HG02610 (cell line): ENCODE data around the gene KCND1.

ENCODE experiments used
- ATAC-seq: cut with Tn5 transposase; IDR thresholded peaks from one replicate; pipeline ENCODE4 v1.9.1; 2021; ENCODE audit warnings: mild to moderate bottlenecking, moderate library complexity; ENCODE audit not compliant: unreplicated experiment

KCND1 gene

DNA sequence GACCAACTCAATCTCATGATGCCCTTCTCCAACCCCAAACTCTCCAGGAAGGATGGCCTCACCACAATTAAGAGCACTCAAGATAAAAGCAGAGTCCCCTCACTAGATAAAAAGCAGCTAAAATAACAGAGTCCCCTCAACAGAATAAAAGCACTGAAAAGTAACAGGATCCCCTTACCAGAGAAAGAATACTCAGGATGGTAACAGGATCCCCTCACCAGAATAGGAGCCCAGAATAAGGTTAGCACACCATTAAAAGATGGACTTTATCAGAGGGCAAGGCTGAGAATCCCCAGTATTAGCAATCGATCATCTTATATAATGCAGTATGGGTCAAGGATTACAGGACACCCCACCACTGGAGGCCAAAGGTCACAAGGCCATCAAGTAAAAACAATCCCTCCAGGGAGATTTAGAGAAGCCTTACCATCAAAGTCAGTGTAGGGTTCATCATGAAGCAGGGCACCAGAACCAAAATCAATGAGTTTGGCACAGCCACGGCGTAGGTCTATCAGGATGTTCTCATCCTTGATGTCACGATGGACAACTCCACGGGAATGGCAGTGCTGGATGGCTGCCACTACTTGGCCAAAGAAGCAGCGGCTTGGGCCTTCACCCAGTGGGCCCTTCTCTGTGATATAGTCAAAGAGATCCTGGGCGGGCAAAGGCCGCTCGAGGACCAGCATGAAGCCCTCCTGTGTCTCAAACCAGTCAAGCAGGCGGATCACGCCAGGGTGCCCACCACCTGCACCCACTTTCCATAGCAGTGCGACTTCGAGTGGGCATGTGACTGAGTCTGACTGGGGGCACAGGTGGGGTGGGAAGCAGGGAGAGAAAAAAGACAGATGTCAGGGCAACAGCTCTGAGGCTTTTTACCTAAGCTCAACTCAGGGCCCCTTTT lies 56.8 kb downstream of the KCND1 start:
- no peak for ATAC-seq

DNA sequence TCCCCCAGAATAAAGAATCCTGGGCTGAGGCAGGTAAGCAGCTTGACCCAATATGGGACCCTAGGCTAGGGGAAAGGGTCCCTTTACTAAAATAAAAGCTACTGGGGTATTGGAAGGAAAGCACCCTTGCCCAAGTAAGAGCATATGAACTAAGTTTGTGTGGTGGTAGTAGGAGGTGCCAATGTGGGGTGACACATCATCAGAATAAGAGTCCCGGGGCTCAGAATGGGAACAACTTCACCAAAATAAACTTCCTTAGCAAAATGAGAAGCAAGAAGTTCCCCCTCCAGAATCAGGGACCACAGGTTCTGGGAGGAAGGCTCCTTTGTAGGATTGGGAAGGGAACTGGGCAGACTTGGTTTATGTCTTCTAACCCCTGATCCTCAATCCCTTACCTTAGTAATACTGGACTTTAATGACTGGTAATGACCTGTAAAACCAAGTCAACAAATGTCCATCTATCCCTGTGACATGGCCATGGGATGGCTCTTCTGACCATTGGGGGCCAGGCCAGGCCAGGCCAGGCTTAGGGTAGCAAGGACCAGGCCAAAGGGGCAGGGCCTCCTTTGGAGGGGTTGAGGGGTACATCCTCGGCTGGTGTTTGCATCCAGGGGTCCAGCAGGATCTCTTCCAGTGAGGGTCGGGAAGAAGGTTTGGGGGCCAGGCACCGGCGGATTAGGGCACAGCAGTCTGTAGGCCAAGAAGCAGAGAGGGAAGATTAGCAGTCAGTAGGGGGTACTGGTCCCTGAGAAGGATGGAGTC lies 57.9 kb downstream of the KCND1 start:
- no peak for ATAC-seq

DNA sequence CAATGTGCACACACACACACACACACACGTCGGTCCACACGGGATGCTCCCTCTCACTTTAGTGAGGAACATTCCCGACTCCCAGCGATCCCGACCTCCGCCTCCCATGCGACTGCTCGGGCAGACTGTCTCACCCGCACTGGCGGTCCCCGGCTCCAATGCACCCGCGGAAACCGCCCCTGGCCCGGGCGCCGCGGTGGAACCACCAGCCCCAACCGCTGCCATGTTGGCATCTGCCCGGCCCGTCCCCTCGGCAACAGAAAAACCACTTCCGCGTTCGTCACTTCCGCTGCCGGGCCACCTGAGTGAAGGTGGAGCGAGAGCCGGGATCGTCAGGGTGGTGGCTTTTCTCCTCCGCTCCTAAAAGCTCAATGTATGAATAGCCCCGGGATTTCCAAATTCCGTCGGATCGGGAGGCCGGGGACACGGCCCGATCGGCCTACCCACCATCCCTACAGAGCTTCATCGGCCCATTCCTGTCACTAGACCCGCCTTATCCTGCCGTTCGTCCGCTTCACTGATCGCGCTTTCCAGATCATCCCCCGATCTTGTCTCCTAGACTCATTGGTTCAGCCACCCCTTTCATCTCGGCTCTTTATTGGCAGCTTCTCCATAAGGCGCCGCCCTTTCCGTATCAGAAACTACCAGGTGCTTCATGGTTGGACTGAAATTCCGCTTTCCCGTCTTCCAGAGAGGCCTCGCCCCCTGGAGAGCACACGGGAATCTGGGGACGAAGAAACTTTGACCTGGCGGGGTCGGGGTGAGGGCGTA lies 60.0 kb downstream of the KCND1 start, which contains the start of gene SLC35A2:
Gene SLC35A2 (minus strand): TSS at position 235 of the 771 bp plus-strand sequence. CDS start 10 bp downstream, at position 225.
- peak; percentile 71 for ATAC-seq
